ENCODE data around the gene COL9A1.

DNA sequence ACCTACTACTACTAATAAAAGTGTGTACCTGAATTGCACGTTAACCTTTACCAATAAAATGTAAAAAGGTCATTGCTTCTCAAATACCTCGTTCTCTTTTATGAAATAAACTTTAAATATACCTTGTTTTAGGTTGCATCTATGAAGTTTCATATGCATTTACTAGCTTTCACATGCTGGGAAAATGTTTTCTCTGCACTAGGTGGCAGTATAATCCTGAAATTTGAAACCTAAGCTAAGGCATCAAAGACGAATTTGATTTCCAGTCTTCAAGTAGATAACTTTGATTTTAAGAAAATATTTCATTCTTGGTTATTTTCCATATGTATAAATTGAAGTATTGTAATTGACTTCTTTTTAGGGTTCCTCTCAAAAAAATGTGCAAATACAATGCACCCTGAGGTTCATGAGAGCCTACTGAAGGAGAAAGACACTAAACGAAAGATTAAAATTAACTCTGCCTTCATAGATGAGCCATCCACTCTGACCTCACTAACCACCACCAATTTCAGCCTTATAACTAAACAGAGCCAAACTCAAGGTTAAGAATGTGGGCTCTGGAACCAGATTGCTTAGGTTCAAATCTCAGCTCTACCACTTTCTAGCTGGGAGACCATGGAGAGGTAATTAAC lies 7.3 kb upstream of the COL9A1 start:
- no peak for TF ChIP-seq POLR2A (IDR thresholded peaks at IDR 0.05)
- TF ChIP-seq, protein P1, sequence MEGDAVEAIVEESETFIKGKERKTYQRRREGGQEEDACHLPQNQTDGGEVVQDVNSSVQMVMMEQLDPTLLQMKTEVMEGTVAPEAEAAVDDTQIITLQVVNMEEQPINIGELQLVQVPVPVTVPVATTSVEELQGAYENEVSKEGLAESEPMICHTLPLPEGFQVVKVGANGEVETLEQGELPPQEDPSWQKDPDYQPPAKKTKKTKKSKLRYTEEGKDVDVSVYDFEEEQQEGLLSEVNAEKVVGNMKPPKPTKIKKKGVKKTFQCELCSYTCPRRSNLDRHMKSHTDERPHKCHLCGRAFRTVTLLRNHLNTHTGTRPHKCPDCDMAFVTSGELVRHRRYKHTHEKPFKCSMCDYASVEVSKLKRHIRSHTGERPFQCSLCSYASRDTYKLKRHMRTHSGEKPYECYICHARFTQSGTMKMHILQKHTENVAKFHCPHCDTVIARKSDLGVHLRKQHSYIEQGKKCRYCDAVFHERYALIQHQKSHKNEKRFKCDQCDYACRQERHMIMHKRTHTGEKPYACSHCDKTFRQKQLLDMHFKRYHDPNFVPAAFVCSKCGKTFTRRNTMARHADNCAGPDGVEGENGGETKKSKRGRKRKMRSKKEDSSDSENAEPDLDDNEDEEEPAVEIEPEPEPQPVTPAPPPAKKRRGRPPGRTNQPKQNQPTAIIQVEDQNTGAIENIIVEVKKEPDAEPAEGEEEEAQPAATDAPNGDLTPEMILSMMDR (IDR thresholded peaks at IDR 0.05): peak; percentile 39 to 73 (median 58)
